ENCODE measurements around the gene PCMTD2. TPM values are rescaled to one million over a fixed set of nuclear protein-coding genes. Genes with fewer than 3 reads are reported as not detected.

The PCMTD2 gene
- total and polyA plus RNA-seq, 2 of the 13 experiments (the other 11 are each of a cell fraction or from before 2014, with no cell fraction given) = 47.0 to 76.9 TPM

DNA sequence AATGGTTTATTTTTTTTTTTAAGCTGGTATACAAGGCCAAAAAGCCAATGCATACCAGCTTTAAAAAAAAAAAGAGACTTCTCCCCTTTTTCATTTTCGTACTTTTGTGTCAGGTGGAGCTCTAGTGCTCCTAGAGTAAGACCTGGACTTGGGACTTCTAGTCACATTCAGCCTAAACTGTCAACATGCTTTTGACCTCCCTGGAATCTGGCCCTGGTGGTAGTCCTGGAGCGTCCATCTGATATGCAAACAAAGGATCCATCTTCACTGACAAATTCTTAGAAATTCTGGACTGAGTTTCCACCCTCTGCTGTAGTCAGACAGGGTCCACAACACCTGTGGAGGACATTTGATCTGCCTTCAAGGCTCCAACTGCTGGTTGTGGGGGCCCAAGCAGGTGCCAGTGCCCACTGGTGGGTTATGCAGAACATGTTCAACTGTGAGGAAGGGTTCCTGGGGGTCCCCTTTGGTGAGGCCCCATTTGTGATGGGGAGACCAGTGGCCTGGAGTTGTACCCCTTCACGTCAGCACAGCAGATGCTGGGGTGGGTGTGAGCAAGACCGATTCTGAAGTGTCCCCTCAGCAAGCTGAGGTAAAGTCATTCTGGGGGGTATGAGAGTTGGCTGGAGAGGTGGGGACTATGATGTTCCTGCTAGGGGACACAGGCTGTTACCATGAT lies 12.6 kb upstream of the PCMTD2 start (continued):
- TF ChIP-seq, protein P1, sequence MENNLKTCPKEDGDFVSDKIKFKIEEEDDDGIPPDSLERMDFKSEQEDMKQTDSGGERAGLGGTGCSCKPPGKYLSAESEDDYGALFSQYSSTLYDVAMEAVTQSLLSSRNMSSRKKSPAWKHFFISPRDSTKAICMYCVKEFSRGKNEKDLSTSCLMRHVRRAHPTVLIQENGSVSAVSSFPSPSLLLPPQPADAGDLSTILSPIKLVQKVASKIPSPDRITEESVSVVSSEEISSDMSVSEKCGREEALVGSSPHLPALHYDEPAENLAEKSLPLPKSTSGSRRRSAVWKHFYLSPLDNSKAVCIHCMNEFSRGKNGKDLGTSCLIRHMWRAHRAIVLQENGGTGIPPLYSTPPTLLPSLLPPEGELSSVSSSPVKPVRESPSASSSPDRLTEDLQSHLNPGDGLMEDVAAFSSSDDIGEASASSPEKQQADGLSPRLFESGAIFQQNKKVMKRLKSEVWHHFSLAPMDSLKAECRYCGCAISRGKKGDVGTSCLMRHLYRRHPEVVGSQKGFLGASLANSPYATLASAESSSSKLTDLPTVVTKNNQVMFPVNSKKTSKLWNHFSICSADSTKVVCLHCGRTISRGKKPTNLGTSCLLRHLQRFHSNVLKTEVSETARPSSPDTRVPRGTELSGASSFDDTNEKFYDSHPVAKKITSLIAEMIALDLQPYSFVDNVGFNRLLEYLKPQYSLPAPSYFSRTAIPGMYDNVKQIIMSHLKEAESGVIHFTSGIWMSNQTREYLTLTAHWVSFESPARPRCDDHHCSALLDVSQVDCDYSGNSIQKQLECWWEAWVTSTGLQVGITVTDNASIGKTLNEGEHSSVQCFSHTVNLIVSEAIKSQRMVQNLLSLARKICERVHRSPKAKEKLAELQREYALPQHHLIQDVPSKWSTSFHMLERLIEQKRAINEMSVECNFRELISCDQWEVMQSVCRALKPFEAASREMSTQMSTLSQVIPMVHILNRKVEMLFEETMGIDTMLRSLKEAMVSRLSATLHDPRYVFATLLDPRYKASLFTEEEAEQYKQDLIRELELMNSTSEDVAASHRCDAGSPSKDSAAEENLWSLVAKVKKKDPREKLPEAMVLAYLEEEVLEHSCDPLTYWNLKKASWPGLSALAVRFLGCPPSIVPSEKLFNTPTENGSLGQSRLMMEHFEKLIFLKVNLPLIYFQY (CRISPR knock-in tag; IDR thresholded peaks at IDR 0.05; ENCODE audit: borderline replicate concordance) = peak; percentile 67; the same call in 1 of the 2 replicates
- TF ChIP-seq ZNF12 (CRISPR knock-in tag; IDR thresholded peaks at IDR 0.05) (peak; percentile 56; the same call in 1 of the 2 replicates), DNMT3B (CRISPR knock-in tag; conservative IDR thresholded peaks at IDR 0.05) (no peak), NFE2L1 (CRISPR knock-in tag; IDR thresholded peaks at IDR 0.05; ENCODE audit: borderline replicate concordance) (0 out of 2 replicates have a peak, but pooled peaks have one; percentile 39), CTCF (CRISPR knock-in tag; IDR thresholded peaks at IDR 0.05) (peak; percentile 56), NR2F1 (CRISPR knock-in tag; IDR thresholded peaks at IDR 0.05) (peak; percentile 94 to 97), HHEX (CRISPR knock-in tag; IDR thresholded peaks at IDR 0.05) (peak; percentile 41; the same call in 1 of the 2 replicates), BRCA1 (CRISPR knock-in tag; IDR thresholded peaks at IDR 0.05) (0 out of 2 replicates have a peak, but pooled peaks have one; percentile 85), TFDP2 (CRISPR knock-in tag; IDR thresholded peaks at IDR 0.05) (peak; percentile 36; the same call in 1 of the 2 replicates), FOXO1 (CRISPR knock-in tag; IDR thresholded peaks at IDR 0.05) (peak; percentile 93), ZFP36L1 (CRISPR knock-in tag; IDR thresholded peaks at IDR 0.05) (peak; percentile 91), ARID5B (CRISPR knock-in tag; IDR thresholded peaks at IDR 0.05) (peak; percentile 96)
- TF ChIP-seq, protein P2, sequence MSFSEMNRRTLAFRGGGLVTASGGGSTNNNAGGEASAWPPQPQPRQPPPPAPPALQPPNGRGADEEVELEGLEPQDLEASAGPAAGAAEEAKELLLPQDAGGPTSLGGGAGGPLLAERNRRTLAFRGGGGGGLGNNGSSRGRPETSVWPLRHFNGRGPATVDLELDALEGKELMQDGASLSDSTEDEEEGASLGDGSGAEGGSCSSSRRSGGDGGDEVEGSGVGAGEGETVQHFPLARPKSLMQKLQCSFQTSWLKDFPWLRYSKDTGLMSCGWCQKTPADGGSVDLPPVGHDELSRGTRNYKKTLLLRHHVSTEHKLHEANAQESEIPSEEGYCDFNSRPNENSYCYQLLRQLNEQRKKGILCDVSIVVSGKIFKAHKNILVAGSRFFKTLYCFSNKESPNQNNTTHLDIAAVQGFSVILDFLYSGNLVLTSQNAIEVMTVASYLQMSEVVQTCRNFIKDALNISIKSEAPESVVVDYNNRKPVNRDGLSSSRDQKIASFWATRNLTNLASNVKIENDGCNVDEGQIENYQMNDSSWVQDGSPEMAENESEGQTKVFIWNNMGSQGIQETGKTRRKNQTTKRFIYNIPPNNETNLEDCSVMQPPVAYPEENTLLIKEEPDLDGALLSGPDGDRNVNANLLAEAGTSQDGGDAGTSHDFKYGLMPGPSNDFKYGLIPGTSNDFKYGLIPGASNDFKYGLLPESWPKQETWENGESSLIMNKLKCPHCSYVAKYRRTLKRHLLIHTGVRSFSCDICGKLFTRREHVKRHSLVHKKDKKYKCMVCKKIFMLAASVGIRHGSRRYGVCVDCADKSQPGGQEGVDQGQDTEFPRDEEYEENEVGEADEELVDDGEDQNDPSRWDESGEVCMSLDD (CRISPR knock-in tag; IDR thresholded peaks at IDR 0.05; ENCODE audit: borderline replicate concordance) = peak; percentile 43; the same call in 1 of the 2 replicates
